Osteocyte (in vitro differentiated cells): ENCODE measurements around the gene GRPEL2. TPM values are rescaled to one million over a fixed set of nuclear protein-coding genes. Genes with fewer than 3 reads are reported as not detected.

ENCODE experiments used
- DNase-seq: peaks from one replicate; pipeline ENCODE4 v3.0.0; 2021; ENCODE audit warnings: mixed read lengths; ENCODE audit not compliant: unreplicated experiment; ENCODE audit errors: extremely low spot score
- H3K27ac Mint-ChIP-seq: one replicate; pipeline ENCODE4 v1.8.0; 2021; ENCODE audit warnings: mild to moderate bottlenecking, mixed read lengths; ENCODE audit not compliant: unreplicated experiment
- H3K27me3 Mint-ChIP-seq: one replicate; pipeline ENCODE4 v1.8.0; 2021; ENCODE audit warnings: mixed read lengths; ENCODE audit not compliant: unreplicated experiment
- H3K36me3 Mint-ChIP-seq: one replicate; pipeline ENCODE4 v1.8.0; 2021; ENCODE audit warnings: mixed read lengths; ENCODE audit not compliant: unreplicated experiment
- H3K4me1 Mint-ChIP-seq: one replicate; pipeline ENCODE4 v1.8.0; 2021; ENCODE audit warnings: mixed read lengths; ENCODE audit not compliant: unreplicated experiment
- H3K4me3 Mint-ChIP-seq: one replicate; pipeline ENCODE4 v1.8.0; 2021; ENCODE audit warnings: mild to moderate bottlenecking, moderate library complexity, mixed read lengths; ENCODE audit not compliant: unreplicated experiment
- H3K9me3 Mint-ChIP-seq: one replicate; pipeline ENCODE4 v1.8.0; 2021; ENCODE audit warnings: mixed read lengths; ENCODE audit not compliant: unreplicated experiment
- total RNA-seq: library from RNA; stranded (reverse); gene quantifications from 2 replicates; pipeline ENCODE4 v1.2.1, GENCODE V29; 2021
- TF ChIP-seq, protein P1 (sequence below): fragments of 200-600 bp; sonication (generic); IDR thresholded peaks from 2 replicates; pipeline ENCODE4 v1.5.0; 2021; ENCODE audit warnings: antibody characterized with exemption, mild to moderate bottlenecking, moderate library complexity

GRPEL2 gene
- total RNA-seq, 1 donor from 2014 or later, result 25.2 TPM

DNA sequence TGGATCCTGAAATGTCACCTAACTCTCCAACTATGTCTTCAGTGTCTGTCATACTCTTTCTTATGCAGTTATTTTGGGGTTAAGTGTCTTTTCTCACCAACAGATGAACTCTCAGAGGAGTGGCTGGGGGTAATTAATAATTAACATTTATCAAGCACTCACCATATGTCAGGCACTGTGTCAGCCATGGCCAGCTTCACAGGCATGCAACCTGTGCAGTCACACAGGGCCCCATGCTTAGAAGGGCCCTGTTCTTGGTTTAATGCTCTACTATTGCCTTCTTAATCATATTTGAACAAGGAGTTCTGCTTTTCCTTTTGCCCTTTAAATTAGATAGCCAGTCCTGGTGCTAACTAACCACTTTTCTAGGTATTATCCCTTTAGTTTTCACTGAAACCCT is 3.4 kb upstream of the GRPEL2 start:
- Mint-ChIP-seq H3K4me1 (peaks cover 28% of the 10 kb centered on the region), H3K27me3 (no peaks in the 10 kb centered on the region), H3K36me3 (peaks cover under 1% of the 10 kb centered on the region), H3K4me3 (no peak overlapping the region), H3K9me3 (no peaks in the 10 kb centered on the region), H3K27ac (no peak overlapping the region)
- TF ChIP-seq, protein P1, sequence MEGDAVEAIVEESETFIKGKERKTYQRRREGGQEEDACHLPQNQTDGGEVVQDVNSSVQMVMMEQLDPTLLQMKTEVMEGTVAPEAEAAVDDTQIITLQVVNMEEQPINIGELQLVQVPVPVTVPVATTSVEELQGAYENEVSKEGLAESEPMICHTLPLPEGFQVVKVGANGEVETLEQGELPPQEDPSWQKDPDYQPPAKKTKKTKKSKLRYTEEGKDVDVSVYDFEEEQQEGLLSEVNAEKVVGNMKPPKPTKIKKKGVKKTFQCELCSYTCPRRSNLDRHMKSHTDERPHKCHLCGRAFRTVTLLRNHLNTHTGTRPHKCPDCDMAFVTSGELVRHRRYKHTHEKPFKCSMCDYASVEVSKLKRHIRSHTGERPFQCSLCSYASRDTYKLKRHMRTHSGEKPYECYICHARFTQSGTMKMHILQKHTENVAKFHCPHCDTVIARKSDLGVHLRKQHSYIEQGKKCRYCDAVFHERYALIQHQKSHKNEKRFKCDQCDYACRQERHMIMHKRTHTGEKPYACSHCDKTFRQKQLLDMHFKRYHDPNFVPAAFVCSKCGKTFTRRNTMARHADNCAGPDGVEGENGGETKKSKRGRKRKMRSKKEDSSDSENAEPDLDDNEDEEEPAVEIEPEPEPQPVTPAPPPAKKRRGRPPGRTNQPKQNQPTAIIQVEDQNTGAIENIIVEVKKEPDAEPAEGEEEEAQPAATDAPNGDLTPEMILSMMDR, result no peak
- DNase-seq, result no peak

DNA sequence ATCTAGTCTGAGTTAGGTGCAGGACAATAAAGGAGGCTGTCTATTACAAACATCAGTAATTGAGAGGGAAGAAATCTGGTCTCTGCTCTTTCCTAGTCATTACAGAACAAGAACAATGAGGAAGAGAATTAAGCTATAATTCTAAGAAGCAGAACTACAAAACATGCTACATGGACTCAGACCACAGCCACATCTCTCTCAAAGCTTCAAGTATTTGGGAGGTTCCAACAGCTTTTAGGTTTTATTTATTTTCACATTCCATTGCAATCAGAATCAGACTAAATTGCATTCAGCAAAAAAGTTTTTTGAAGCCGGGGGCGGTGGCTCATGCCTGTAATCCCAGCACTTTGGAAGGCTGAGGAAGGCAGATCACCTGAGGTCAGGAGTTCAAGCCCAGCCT is 1.1 kb upstream of the GRPEL2 start:
- peaks cover 37% of the 10 kb centered on the region for H3K4me1 Mint-ChIP-seq
- peak overlapping the region; percentile 98 for H3K27ac Mint-ChIP-seq
- H3K4me3 Mint-ChIP-seq, result peak overlapping the region; percentile 98
- H3K9me3 Mint-ChIP-seq, result no peaks in the 10 kb centered on the region
- TF ChIP-seq, protein P1, result no peak
- H3K27me3 Mint-ChIP-seq, result no peaks in the 10 kb centered on the region
- DNase-seq, result no peak
- peaks cover 9% of the 10 kb centered on the region for H3K36me3 Mint-ChIP-seq

GRCh38 chr5:149345892-149346222 is 558 bp downstream of the GRPEL2 start:
- TF ChIP-seq, protein P1, result no peak
- Mint-ChIP-seq H3K36me3 (peaks cover 24% of the 10 kb centered on the region), H3K9me3 (no peaks in the 10 kb centered on the region), H3K4me1 (peaks cover 37% of the 10 kb centered on the region), H3K4me3 (peak overlapping the region; percentile 98), H3K27me3 (no peaks in the 10 kb centered on the region), H3K27ac (peak overlapping the region; percentile 98)
- no peak for DNase-seq

DNA sequence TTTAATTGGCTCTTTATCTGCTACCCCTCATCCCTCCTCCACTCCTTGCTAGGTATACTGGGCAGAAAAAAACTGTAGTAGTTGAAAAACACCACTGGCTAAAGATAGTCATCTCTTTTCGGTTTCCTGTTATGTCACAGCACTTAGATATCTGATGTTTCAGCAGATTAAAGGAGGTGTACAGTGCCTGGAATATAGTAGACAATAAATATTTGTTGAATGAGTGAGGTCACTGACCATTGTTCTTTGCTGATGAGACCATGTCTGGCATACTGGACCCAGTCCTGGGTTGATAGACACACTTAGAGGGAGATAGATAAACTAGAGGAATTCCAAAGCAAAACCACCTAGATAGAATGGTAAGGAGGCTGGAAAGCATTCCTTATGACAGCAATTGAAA is 3.2 kb downstream of the GRPEL2 start:
- Mint-ChIP-seq H3K27me3 (no peaks in the 10 kb centered on the region), H3K9me3 (no peaks in the 10 kb centered on the region), H3K4me1 (peaks cover 37% of the 10 kb centered on the region), H3K27ac (no peak overlapping the region), H3K36me3 (peaks cover 42% of the 10 kb centered on the region), H3K4me3 (no peak overlapping the region)
- no peak for DNase-seq
- TF ChIP-seq, protein P1, result no peak

- TF ChIP-seq, protein P1, result no peak
- DNase-seq, result no peak
- H3K9me3 Mint-ChIP-seq, result no peaks in the 10 kb centered on the region
- H3K36me3 Mint-ChIP-seq, result peaks cover 46% of the 10 kb centered on the region
- H3K4me3 Mint-ChIP-seq, result no peak overlapping the region
- H3K27ac Mint-ChIP-seq, result no peak overlapping the region
- H3K4me1 Mint-ChIP-seq, result peaks cover 31% of the 10 kb centered on the region
- H3K27me3 Mint-ChIP-seq, result no peaks in the 10 kb centered on the region
Measured at GRCh38 chr5:149349382-149349781, 4.1 kb downstream of the GRPEL2 start.
